Midbrain (tissue), 1 donor: ENCODE results near the gene PGPEP1.
A peak's percentile ranks its signal among the peaks of the same experiment; 100 is the strongest.
"Not testable (repeated sequence)": the region's sequence is repeated elsewhere in the genome, so short reads cannot be mapped to it uniquely, and the experiment has no call there.

Experiments
- DNase-seq: peaks from one replicate; lab custom pipeline; 2025; lab: John Stamatoyannopoulos, UW

The PGPEP1 gene

DNA sequence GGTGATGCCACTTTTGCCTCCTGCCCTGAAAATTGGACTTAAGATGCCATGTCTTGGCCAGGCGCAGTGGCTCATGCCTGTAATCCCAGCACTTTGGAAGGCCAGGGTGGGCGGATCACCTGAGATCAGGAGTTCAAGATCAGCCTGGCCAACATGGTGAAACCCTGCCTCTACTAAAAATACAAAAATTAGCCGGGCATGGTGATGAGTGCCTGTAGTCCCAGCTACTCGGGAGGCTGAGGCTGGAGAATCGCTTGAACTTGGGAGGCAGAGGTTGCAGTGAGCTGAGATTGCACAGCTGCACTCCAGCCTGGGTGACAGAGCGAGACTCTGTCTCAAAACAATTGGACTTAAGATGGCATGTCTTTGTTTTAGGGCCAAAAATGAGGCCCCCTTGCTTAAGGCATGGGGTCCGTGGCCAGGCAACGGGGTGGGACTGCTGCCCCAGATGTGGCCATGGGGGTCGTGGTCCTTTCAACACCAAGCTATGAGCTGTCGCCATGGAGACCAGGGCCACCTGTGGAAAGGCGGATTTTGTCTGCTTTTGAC lies 24.0 kb downstream of the PGPEP1 start:
- not testable (repeated sequence) for DNase-seq

DNA sequence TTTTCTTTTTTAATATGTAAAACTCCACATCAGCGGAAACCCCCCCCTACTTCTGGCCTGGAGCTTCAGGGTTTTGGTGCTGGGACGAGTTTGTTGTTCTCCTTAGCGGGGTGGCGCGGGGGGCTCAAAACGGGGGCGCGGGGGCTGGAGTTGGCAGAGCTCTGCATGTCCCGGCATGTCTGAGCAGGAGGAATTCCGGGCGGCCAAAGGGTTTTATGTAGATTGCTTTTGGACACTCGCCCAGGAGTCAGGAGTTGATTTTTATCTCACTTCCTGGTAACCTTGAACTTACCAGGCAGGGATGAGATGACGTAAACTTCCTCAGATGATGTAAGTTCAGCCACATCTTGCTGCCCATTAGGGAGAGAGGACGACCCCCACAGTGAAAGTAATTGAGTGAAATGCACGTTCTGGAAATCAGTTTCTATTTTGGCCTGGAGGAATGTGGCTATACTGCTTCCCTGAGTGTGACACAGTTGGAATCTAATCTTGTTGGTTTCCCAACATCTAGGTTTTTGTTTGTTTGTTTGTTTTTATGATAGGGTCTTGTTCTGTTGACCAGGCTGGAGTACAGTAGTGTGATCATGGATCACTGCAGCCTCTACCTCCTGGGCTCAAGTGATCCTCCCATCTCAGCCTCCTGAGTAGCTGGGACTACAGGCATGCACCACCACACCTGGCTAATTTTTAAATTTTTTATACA lies 24.6 kb downstream of the PGPEP1 start:
- DNase-seq: peak; percentile 7

DNA sequence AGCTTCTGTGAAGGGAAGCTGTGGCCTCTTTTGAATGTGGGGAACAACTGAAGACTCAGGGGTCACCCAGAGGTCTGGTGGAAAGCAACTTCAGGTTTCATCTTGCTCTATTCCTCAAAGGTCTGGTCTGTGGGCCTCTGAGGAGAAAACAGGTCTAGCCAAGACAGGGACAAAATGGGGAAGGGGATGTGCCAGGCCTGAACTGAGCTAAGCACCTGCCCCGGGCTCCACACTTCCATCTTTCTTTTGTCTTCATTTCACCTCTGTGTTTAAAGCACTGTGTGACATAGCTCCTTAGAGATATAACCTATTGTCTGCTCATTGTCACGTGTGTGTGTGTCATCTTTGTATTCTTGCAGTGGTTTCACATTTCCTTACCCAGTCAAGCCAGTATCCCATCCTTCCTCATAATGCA lies 25.6 kb downstream of the PGPEP1 start:
- no peak for DNase-seq

DNA sequence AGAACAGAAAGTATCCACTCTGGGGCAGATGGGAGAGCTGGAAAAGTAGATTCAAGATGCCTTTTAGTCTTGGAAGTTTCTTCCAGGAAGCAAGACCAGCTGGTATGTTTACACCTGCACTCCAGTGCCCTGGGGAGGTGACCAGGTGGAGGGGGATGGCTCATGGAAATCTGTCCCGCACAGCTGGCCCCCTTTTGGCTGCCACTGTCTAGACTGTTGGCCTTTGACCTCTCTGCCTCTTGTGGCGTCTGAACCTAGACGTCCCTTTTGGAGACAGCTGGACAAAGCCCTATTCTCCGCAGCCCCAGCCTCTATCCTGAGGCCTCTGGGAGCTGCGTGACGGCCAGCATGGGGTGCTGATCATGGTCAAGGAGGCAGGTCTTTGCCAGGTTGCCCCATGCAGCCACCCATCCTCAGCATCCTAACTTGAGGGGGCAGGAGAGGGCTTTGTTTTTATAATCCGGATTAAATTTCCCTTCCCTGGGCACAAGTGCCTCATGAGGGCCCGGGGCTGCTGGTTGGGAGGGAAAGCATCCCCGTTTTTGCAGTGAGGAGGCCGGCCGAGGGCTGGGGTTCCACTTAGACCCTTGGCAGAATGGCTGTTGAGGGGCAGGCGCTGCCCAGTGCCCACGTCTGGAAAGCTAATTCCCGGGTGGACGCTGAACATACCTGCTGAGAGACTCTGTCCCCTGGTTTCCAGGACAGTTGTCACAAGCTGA lies 28.3 kb downstream of the PGPEP1 start:
- no peak for DNase-seq

DNA sequence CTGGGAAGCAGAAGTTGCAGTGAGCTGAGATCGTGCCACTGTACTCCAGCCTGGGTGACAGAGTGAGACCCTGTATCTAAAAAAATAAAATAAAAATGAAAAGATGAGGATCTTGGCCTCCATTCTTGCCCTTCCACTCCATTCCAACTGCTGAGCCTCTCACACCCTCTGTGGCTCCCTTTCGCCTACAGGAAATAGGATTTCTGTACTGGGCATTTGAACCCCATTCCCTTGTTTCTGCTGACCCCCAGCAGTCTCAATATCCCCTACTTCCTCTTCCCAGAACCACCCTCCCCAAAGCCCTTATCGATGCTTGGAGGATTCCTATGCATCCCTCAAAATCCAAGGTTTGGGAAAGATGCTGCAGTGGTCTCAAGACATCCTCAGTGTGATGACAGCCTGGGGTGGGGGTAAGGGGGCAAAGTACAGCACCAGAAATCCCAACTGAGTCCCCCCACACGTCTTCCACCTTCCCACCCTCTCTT lies 33.1 kb downstream of the PGPEP1 start:
- DNase-seq: no peak

DNA sequence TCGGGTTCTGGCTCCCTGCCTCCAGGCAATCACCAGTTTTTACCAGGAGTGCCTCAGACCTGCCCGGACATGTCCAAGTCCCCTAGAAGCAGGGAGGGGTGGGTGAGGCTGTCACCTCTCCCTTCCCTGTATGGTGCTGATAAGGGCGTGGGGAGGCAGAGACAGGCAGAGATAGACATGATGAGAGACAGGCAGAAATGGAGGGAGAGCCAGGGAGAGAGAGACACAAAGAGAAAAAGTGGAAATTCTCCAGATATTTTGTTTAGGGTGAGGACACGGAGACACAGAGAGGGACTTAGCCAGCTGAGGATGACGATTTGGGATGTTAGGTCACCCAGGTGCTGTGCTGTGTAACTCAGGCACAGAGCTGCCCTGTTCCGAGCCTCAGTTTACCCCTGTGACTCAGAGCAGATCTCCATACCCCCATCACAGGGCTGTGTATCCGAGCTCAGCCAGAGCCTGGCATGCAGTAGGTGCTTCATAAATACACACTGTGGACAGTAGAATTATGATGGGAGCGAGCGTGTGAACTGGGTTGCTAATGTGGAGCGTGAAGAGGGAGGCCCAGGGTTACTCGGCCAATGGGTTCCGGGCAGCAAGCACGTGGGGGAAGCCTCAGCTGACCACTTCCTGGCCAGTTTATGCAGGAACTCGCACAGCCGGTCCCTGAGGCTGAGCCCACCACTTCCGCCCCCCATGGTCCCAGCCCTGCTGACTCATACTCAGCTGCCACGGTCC lies 33.7 kb downstream of the PGPEP1 start:
- DNase-seq: peak; percentile 34

DNA sequence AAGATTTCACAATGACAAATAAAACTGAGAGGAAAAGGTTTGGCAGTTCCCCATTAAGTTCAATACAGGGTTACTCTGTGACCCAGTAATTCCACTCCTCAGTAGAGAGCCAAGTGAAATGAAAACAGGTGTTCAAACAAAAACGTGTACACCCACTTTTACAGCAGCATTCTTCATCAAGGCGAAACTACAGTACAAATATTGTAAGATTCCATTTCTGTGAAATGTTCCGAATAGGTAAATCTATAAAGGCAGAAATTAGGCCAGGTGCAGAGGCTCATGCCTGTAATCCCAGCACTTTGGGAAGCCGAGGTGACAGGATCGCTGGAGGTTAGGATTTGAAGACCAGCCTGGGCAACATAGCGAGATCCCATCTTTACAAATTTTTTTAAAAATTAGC lies 36.6 kb downstream of the PGPEP1 start:
- DNase-seq: no peak

DNA sequence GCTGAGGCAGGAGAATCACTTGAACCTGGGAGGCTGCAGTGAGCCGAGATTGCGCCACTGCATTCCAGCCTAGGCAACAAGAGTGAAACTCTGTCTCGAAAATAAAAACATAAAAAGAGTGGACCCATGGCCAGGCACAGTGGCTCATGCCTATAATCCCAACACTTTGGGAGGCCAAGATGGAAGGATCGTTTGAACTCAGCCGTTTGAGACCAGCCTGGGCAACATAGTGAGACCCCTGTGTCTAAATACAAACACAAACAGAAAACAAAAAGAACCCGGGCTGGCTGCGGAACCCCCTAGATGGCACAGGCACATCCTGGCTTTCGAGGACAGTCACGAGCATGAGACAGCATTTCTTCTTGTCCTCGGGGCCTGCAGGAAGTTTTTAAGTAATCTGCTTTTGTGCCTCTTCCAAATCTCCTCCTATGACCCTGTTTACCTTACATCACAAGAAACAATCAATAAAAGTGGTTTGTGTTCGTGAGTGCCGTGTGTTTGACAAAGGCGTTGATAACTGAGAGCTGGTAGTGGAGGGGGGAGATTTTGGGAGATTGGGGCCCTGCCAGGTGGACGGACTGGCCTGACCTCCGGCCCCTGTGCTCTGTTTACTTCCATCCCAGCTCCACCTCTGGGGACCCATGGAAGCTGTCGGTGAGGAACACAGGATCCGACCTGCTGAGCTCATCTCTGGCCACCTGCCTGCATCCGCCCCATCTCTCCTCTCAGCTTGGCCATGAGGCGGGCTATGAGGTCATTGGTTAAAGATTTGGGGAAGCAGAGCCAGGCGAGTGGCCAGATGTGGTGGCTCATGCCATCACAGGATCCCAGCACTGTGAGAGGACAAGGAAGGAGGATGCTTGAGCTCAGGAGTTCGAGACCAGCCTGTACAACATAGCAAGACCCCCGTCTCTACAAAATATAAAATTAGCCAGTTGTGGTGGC lies 39.7 kb downstream of the PGPEP1 start:
- no peak for DNase-seq

DNA sequence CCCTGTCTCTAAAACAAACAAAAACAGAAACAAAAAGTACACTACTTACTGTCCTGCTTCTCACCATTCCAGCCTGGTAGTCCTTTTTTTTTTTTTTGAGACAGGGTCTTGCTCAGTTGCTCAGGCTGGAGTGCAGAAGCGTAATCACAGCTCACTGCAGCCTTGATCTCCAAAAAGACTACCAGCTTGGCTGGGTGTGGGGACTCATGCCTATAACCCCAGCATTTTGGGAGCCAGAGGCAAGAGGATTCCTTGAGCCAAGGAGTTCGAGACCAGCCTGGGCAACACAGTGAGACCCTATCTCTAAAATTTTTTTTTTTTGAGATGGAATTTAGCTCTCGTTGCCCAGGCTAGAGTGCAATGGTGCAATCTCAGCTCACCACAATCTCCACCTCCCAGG lies 40.4 kb downstream of the PGPEP1 start:
- DNase-seq: no peak

DNA sequence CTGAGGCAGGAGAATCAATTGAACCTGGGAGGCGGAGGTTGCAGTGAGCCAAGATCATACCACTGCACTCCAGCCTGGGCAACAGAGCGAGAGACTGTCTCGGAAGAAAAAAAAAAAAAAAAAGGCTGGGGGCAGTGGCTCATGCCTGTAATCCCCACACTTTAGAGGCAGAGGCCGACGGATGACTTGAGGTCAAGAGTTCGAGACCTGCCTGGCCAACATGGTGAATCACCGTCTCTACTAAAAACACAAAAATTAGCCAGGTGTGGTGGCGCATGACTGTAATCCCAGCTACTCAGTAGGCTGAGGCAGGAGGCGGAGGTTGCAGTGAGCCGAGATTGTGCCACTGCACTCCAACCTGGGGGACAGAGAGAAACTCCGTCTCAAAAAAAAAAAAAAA lies 43.2 kb downstream of the PGPEP1 start:
- not testable (repeated sequence) for DNase-seq

DNA sequence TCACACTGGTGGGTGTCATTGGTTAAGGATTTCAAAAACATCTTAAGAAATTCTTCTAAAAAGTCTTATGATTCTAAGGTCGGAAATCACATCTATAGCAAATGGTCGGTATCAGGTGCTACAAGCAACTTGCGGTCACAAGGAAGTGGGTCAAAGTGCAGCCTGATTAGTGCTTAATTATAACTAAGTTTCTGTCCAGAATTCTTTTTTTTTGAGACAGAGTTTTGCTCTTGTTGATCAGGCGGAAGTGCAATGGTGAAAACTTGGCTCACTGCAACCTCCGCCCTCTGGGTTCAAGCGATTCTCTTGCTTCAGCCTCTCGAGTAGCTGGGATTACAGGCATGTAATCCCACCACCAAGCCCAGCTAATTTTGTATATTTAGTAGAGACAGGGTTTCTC lies 44.4 kb downstream of the PGPEP1 start:
- no peak for DNase-seq

DNA sequence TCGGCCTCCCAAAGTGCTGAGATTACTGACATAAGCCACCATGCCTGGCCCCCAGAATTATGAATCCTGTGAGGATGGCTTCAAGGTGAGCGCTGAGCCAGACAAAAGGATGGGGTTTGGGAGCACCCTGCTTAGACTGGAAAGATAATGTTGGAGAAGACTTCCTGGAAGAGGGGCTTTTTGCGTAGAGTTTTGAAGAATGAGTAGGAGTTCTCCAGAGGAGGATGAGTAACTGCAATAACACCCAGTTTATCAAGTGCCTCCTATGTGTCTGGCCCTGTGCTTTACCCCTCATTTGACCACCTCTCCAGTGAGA lies 44.9 kb downstream of the PGPEP1 start:
- DNase-seq: no peak

DNA sequence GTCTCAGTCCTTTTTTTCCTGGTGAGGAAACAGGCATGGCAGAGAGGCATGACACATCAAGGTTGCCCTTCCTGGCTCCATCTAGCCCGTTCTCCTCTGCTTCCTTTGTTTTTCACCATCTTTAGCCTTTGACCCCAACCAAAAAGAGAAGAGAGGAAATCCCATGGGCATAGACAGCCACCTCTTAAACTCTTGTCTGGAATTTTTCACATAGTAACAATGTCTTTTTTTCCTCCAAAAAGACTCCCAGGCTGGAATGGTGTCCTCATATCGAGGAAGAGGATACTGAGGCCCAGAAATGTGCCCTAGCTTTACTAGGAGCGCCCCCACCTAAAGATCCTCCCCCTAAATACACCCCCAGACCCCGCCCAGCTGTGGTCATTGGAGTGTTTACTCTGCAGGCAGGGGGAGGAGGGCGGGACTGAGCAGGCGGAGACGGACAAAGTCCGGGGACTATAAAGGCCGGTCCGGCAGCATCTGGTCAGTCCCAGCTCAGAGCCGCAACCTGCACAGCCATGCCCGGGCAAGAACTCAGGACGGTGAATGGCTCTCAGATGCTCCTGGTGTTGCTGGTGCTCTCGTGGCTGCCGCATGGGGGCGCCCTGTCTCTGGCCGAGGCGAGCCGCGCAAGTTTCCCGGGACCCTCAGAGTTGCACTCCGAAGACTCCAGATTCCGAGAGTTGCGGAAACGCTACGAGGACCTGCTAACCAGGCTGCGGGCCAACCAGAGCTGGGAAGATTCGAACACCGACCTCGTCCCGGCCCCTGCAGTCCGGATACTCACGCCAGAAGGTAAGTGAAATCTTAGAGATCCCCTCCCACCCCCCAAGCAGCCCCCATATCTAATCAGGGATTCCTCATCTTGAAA lies 45.5 kb downstream of the PGPEP1 start, which contains the start of gene GDF15:
Gene GDF15, plus strand, starts transcription at position 484 of the 868 bp plus-strand sequence. Its CDS starts 32 bp downstream, at position 516.
- no peak for DNase-seq

DNA sequence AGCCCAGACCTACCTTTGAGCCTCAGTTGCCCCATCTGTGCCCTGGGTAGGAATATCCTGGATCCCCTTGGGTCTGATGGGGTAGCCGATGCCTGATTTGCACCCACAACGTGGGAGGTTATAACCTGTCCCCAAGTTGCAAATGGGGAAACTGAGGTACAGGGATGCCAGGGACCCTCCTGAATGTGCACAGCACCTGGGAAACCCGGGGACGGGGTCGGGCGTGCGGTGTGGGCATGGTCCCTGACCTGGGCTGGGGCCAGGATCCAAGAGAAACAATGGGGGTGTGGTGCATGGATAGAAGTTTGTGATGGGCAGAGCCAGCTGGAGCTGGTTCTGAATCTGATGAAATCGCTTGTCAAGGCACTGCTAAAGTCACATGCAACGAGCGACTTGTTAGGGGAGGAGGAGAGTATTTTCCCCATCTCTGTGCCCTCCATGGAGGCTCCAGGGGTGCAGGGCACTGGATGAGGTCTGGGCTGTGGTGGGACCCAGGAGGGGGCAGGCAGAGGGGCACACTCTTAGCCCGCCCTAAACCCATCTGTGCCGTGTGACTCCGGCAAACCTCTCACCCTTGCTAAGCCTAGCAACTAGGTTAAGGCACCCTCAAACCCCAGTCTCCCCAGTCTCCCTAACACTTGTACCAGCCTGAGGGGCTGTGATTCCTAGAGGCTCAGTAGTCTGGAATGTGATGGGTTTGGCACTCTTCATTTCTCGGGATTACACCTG lies 46.3 kb downstream of the PGPEP1 start:
- DNase-seq: no peak

DNA sequence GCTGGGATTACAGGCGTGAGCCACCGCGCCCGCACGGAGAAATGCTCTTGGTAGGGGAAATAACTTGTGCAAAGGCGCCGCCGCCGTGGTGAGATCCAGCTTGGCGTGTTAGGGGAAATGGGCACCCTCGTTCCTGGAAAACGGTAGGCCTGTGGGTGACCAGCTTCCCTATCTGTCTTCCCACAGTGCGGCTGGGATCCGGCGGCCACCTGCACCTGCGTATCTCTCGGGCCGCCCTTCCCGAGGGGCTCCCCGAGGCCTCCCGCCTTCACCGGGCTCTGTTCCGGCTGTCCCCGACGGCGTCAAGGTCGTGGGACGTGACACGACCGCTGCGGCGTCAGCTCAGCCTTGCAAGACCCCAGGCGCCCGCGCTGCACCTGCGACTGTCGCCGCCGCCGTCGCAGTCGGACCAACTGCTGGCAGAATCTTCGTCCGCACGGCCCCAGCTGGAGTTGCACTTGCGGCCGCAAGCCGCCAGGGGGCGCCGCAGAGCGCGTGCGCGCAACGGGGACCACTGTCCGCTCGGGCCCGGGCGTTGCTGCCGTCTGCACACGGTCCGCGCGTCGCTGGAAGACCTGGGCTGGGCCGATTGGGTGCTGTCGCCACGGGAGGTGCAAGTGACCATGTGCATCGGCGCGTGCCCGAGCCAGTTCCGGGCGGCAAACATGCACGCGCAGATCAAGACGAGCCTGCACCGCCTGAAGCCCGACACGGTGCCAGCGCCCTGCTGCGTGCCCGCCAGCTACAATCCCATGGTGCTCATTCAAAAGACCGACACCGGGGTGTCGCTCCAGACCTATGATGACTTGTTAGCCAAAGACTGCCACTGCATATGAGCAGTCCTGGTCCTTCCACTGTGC lies 47.9 kb downstream of the PGPEP1 start:
- DNase-seq: peak; percentile 78

DNA sequence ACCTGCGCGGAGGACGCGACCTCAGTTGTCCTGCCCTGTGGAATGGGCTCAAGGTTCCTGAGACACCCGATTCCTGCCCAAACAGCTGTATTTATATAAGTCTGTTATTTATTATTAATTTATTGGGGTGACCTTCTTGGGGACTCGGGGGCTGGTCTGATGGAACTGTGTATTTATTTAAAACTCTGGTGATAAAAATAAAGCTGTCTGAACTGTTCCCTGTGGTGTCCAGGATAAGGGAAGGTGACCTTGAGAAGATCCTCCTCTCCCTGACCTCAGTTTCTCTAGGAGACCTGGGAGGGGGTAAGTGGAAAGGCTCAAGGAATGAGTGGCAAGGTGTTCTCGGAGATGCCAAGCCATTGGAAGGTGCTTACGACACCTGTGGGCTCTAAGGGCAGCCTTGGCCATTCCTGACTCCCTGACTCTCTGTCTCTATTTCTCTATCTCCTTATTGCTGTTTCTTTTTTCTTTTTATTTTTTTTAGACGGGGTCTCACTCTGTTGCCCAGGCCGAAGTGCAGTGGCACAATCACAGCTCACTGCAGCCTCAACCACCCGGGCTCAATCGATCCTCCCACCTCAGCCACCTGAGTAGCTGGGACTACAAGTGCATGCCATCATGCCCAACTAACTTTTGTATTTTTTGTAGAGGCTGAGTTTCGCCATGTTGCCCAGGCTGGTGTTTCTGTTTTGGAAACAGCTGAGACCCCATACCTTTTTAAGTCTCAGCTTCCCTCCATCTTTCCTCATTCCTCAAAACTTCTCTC lies 48.7 kb downstream of the PGPEP1 start:
- DNase-seq: no peak

DNA sequence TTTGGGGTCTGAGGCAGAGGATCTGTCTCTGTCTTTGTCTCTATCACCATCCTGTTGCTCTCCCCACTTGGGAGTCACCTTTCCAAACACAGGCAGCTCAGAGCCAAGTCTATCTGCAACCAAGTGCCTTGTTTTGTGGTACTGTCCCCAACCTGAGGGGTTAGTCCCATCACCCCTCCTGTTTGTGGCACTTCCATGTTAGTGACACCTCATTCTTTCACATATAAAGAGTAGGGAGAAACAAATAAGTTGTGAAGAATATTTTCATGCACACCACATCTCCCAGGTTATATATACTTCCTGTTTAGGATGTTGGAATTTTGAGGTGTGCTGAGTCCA lies 49.3 kb downstream of the PGPEP1 start:
- DNase-seq: no peak
